GM20000 (cell line): ENCODE data around the gene ZFP42.

Experiments
- DNase-seq: peaks from one replicate; pipeline ENCODE4 v3.0.0; 2012; ENCODE audit warnings: low spot score
- TF ChIP-seq, protein P1 (sequence below): IDR thresholded peaks from 2 replicates; pipeline ENCODE4 v1.5.1; 2012; ENCODE audit warnings: mild to moderate bottlenecking, control low read depth; ENCODE audit errors: extremely low read depth, missing control alignments

Gene ZFP42

DNA sequence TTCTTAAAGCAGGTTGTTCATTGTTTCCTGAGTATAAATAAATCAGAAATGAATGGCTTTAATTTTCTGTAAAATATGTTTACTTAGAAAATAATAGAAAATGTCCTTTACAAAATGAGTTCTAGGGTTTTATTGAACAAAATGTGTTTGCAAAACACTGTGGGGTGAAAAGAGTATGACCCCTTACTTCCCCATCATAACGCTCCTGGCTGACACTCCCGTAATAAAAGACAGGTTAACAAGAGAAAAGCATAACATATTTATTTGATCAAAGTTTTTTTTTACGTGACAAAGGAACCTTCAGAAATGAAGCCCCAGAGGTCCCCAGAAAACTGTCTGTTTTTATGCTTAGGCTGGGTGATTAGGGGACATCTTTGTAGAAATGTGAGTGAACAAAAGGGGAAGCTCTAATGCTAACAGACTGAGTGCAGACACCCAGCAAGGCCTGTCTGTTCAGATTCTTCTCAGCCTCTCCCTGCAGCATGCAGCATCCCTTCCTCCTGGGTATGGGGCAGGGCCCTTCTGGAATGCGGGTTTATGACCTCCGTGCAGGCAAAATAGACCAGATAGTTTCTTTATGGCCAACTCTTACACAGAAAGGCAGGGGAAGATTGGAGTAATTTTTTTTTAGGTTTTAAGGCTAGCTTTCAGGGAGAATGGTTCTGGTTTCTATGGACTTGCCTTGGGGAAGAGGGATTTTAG lies 26.1 kb downstream of the ZFP42 start:
- no peak for DNase-seq
- TF ChIP-seq, protein P1, sequence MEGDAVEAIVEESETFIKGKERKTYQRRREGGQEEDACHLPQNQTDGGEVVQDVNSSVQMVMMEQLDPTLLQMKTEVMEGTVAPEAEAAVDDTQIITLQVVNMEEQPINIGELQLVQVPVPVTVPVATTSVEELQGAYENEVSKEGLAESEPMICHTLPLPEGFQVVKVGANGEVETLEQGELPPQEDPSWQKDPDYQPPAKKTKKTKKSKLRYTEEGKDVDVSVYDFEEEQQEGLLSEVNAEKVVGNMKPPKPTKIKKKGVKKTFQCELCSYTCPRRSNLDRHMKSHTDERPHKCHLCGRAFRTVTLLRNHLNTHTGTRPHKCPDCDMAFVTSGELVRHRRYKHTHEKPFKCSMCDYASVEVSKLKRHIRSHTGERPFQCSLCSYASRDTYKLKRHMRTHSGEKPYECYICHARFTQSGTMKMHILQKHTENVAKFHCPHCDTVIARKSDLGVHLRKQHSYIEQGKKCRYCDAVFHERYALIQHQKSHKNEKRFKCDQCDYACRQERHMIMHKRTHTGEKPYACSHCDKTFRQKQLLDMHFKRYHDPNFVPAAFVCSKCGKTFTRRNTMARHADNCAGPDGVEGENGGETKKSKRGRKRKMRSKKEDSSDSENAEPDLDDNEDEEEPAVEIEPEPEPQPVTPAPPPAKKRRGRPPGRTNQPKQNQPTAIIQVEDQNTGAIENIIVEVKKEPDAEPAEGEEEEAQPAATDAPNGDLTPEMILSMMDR: no peak

DNA sequence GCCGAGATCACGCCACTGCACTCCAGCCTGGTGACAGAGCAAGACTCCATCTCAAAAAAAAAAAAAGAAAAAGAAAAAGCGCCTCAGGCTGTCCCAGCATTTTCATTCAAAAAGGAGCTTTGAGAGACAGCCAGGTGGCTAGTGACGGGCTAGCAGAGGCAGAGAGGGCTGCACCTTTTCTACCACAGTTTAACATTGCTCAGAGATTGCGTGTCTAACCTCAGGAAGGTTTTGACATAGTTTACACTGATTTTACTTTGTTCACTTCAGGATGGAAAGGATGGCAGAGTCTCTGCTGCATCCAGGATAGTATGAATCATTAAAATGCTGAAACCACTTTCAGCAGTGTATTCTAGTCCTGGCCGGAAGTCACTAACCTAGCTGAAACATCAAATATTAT lies 28.1 kb downstream of the ZFP42 start:
- TF ChIP-seq, protein P1: no peak

DNA sequence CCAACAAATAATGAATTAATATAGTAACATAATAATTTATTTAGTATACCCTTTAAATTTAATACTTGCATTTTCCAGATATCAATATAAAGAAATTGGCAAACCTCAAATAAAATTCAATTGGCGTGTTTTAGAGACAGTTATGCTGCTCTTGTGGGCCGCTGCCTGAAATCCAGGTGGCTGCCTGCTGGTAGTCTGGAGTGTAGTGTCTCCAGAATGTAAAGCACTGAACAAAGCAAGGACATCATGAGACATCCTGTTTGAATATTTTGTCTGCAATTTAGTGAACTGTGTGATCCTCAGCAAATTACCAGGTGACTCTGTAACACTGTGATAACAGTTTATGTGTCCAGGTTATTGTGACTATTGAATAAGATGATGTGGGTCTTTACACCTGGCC lies 29.9 kb downstream of the ZFP42 start:
- DNase-seq: no peak
- TF ChIP-seq, protein P1: no peak

More for the DNA sequence above, 28.1 kb downstream of the ZFP42 start:
- DNase-seq: no peak

DNA sequence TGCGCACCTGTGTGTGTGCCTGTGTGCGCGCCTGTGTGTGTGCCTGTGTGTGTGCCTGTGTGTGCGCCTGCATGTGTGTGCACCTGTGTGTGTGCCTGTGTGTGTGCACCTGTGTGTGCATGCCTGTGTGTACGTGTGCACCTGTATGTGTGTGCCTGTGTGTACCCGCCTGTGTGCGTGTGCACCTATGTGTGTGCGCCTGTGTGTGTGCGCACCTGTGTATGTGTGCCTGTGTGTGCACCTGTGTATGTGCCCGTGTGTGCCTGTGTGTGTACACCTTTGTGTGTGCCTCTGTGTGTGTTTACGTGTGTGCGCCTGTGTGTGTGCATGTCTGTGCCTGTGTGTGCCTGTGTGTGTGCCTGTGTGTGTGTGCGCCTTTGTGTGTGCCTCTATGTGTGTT lies 33.5 kb downstream of the ZFP42 start:
- TF ChIP-seq, protein P1: no peak
- DNase-seq: no peak

DNA sequence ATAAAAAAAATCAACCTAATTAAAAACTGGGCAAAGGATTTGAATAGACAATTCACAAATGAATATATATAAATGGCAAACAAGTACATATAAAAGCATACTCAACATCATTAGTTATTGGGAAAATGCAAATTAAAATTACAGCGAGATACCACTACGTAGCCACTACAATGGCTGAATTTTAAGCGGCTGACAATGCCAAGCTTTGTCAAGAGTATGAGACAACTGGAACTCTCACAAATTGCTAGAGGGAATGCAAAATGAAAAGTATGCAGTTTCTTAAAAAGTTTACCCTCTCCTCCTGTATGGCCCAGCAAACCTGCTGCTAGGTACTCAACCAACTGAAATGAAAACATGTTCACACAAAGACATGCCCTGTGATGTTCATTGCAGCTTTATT lies 34.8 kb downstream of the ZFP42 start:
- TF ChIP-seq, protein P1: no peak
- DNase-seq: no peak

DNA sequence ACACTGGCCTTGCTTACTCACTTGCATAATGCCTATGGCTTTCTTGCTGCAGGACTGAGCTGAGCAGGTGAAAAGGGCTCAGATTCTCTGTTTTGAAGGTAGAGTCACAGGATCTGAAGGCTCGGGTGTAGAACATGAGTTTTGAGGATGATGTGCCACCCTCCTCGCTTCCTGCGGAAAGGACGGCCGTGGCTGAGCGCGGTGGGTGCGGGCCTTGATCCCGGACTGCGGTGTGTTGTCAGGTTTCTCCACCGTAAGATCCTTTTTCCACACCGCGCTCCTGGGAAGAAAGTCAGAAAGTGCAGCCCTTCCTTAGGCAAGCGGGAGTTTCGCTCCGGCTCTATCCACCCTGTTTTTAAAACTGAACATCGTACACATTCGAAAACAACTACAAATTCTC lies 36.2 kb downstream of the ZFP42 start:
- no peak for DNase-seq
- TF ChIP-seq, protein P1: no peak

DNA sequence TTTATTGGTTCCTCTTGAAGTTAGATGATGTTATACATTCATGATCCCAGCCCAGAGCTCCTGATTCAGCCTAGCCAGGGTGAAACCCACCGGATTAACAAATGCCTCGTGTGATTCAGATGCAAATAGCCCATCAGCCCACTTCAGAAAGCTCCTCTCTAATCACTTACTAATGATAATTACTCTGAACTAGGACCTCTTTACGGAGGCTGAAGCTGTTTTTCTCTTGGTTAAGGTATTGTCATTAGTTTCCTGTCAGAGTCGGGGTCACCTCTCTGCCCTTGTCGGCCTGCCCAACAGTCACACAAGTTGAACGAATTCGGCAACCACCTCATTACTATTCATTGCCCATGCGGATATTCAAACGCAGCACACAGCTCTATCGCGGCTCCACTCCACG lies 36.6 kb downstream of the ZFP42 start:
- DNase-seq: no peak
- TF ChIP-seq, protein P1: no peak
